COLO668 (cell line): ENCODE measurements around the gene FOXO1.

ENCODE experiments used
- DNase-seq: peaks from one replicate; lab custom pipeline; 2025; ENCODE audit not compliant: unreplicated experiment; lab: John Stamatoyannopoulos, UW

The FOXO1 gene

GRCh38 chr13:40582531-40582930, 83.9 kb downstream of the FOXO1 start:
- no peak for DNase-seq

GRCh38 chr13:40581277-40581579, 85.2 kb downstream of the FOXO1 start:
- no peak for DNase-seq

- no peak for DNase-seq
These were observed 85.7 kb downstream of the FOXO1 start for GRCh38 chr13:40580566-40581276.

GRCh38 chr13:40579535-40579934, 86.9 kb downstream of the FOXO1 start:
- DNase-seq = no peak

GRCh38 chr13:40578055-40578454, 88.4 kb downstream of the FOXO1 start:
- no peak for DNase-seq

GRCh38 chr13:40576369-40576768, 90.1 kb downstream of the FOXO1 start:
- DNase-seq = no peak

- DNase-seq = no peak
These were observed 93.5 kb downstream of the FOXO1 start for GRCh38 chr13:40572961-40573360.

- no peak for DNase-seq
These were observed 95.0 kb downstream of the FOXO1 start for GRCh38 chr13:40571338-40571963.

GRCh38 chr13:40570930-40571329, 95.5 kb downstream of the FOXO1 start:
- no peak for DNase-seq

GRCh38 chr13:40569024-40569350, 97.5 kb downstream of the FOXO1 start:
- DNase-seq = no peak

GRCh38 chr13:40568246-40569023, 98.0 kb downstream of the FOXO1 start:
- no peak for DNase-seq

- DNase-seq = no peak
These were observed 99.6 kb downstream of the FOXO1 start for GRCh38 chr13:40566811-40567210.

- DNase-seq = no peak
These were observed 100.9 kb downstream of the FOXO1 start for GRCh38 chr13:40565282-40566148.

GRCh38 chr13:40564342-40565001, 102.0 kb downstream of the FOXO1 start:
- no peak for DNase-seq

- no peak for DNase-seq
These were observed 102.9 kb downstream of the FOXO1 start for GRCh38 chr13:40563350-40564125.

- no peak for DNase-seq
These were observed 103.5 kb downstream of the FOXO1 start for GRCh38 chr13:40562975-40563349.

- DNase-seq = no peak
These were observed 106.5 kb downstream of the FOXO1 start for GRCh38 chr13:40559915-40560314.

- no peak for DNase-seq
These were observed 107.8 kb downstream of the FOXO1 start for GRCh38 chr13:40558656-40559055.

- no peak for DNase-seq
These were observed 110.0 kb downstream of the FOXO1 start for GRCh38 chr13:40556453-40556852.

- no peak for DNase-seq
These were observed 113.1 kb downstream of the FOXO1 start for GRCh38 chr13:40553356-40553755.
